T-helper 2 cell treated with Interferon-gamma antibody and Interleukin-4, amounts not matched to agents 5 μg/mL and 100 μg/mL, for 36 hours (primary cell): Measurements from ENCODE around the gene KRT13.
"Not testable (repeated sequence)": the region's sequence is repeated elsewhere in the genome, so short reads cannot be mapped to it uniquely, and the experiment has no call there.

Experiments used
- DNase-seq: peaks from one replicate; pipeline ENCODE4 v3.0.0; 2021; ENCODE audit warnings: low spot score
- H3K27ac Mint-ChIP-seq: one replicate; pipeline ENCODE4 v1.8.0; 2021; ENCODE audit warnings: mild to moderate bottlenecking, mixed read lengths
- H3K27me3 Mint-ChIP-seq: one replicate; pipeline ENCODE4 v1.8.0; 2021; ENCODE audit warnings: low read depth, mixed read lengths
- H3K36me3 Mint-ChIP-seq: one replicate; pipeline ENCODE4 v1.8.0; 2021; ENCODE audit warnings: low read depth, mixed read lengths
- H3K4me1 Mint-ChIP-seq: one replicate; pipeline ENCODE4 v1.8.0; 2021; ENCODE audit warnings: low read depth, mixed read lengths
- H3K4me3 Mint-ChIP-seq: one replicate; pipeline ENCODE4 v1.8.0; 2022; ENCODE audit warnings: mild to moderate bottlenecking, moderate library complexity, mixed read lengths
- H3K9me3 Mint-ChIP-seq: one replicate; pipeline ENCODE4 v1.8.0; 2021; ENCODE audit warnings: mixed read lengths

The KRT13 gene

DNA sequence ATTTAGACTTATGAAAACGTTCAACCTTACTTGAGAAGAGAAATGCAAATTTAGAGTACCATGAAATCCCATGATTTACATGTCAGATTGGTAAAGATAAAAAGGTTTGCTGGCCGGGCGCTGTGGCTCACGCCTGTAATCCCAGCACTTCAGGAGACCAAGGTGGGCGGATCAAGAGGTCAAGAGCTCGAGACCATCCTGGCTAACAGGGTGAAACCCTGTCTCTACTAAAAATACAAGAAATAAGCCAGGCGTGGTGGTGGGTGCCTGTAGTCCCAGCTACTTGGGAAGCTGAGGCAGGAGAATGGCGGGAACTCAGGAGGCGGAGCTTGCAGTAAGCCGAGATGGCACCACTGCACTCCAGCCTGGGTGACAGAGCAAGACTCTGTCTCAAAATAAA, 37.4 kb upstream of the KRT13 start:
- DNase-seq, H3K27me3 Mint-ChIP-seq, H3K27ac Mint-ChIP-seq, H3K4me1 Mint-ChIP-seq, H3K36me3 Mint-ChIP-seq, H3K4me3 Mint-ChIP-seq: not testable (repeated sequence)
- H3K9me3 Mint-ChIP-seq = peaks cover 12% of the 10 kb centered on the region

DNA sequence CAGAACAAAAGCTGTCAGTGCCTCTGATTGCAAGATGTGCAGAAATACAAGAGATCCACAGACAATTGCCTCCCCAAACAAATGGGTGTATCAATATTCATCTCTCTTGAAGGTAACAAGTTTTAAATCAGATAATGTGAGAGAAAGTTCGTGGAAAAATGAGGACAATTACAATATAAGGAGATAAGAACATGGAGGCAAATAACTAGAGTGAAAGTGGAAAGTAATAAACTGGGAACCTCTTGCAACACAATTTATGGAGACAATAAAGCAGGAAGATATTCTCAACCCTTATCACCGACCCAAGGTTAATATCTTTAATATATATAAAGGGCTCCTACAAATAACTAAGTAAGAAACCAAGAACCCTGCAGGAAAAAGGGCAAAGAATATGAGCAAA, 36.9 kb upstream of the KRT13 start:
- no peak overlapping the region for H3K4me3 Mint-ChIP-seq

DNA sequence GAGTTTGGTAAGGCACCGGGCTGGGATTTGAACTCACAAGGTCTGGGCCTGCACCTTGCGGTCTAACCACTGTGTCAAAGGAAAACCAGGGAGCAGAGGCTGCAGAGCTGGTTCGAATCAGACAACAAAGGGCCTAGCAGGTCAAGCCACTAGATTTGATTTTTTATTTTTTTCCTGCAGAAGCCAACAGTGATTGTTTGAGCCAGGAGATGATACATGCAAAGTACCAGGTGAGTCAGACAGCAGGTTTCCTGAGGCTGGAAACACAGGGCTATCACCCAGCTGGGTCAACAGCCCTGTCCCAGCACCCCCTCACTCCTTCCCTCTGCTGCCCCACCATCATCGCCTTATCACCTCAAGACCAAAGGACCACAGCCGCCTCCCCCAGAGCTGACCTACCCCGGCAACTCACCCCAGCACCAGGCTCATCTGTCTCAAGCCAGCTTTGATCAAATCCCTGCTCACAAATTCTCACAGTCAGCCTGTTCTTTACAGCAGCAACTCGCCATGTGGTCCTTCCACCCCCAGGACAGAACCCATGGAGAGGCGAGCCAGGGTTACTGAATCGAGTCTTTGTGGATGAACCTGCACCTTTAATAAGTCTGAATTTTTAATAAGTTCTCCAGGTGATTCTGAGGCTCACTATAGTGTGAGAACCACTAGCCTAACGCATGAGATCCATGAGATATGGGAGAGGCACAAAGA, 35.7 kb upstream of the KRT13 start:
- Mint-ChIP-seq H3K4me1 (no peaks in the 10 kb centered on the region), H3K9me3 (no peaks in the 10 kb centered on the region), H3K27me3 (peaks cover 6% of the 10 kb centered on the region), H3K36me3 (no peaks in the 10 kb centered on the region), H3K4me3 (no peak overlapping the region), H3K27ac (no peak overlapping the region)
- DNase-seq = no peak

More for the DNA sequence above, 36.9 kb upstream of the KRT13 start:
- no peak for DNase-seq
- Mint-ChIP-seq H3K27me3 (peaks cover 2% of the 10 kb centered on the region), H3K4me1 (no peaks in the 10 kb centered on the region), H3K36me3 (no peaks in the 10 kb centered on the region), H3K9me3 (peaks cover 11% of the 10 kb centered on the region), H3K27ac (no peak overlapping the region)

DNA sequence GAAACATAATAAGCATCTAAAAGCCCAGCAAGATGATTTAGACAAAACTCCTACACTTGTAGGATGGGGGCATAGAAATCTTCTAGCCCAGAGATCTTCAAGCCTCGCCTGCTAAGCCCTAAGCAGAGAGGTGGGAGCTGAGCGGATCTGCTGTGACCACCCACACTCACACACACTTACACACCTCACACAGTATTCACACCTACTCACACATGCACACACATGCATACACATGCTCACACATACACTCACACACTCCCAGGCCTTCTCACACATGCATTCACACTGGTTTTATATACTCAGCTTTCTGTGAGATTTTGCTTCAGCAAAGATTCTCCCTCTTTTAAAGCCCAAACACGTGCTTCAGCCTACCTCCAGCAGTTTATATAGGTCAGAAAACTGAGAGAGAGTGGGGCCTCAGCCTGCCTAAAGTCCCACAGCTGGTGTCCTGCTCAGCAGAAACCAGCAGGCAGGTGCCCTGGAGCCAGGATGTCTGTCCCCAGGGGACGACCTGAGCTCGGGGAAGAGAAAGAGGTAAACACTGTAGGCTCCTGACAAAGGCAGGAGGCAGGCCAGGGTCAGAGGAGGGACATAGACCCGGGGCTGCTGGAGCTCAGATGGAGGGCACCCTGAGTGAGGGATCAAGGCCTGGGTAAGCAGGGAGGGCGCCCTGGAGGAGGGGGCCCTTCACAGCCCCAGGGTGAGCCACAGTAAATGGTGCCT, 34.7 kb upstream of the KRT13 start:
- Mint-ChIP-seq H3K27me3 (peaks cover 9% of the 10 kb centered on the region), H3K27ac (no peak overlapping the region), H3K36me3 (no peaks in the 10 kb centered on the region), H3K4me1 (no peaks in the 10 kb centered on the region), H3K9me3 (no peaks in the 10 kb centered on the region), H3K4me3 (no peak overlapping the region)
- DNase-seq = no peak

DNA sequence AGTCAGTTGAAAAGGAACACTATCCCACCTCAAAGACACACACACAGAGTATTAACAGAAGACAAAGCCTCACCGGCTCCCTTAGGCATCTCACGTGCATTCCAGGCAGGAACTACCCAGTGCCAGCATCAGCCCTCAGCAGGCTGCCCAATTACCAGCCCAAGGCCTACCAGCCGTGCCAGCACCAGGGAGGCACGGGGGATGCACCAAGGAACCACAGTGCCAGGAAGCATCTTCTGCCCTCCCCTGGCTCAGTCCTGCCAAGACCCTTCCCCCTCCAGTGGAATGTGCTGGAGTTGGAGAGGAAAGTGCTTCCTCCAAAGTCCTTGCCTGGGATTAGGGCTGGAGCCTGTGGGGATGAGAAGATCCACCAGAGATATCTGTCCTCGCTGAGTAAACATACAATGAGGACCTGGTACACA, 33.7 kb upstream of the KRT13 start:
- DNase-seq = no peak

DNA sequence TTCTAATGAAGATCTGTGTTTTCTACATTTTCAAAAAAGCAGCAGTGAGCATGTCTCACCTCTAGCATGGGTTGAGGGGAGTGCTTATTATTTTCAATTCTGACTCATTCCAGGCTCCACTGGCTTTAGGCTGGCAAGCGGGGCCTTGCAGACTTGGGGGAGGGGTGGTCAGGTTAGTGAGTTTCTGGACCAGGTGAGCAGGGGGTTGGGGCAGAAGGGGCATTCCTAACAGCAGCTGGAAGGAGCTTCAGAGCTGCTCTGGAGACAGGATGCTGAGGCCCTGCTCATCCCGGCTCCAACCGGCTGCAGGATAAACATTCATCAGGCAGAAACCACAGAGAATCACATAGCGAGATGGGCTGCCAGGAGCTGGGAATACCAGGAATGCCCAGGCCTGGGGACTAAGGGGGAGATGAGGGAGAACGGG, 33.2 kb upstream of the KRT13 start:
- H3K4me3 Mint-ChIP-seq = no peak overlapping the region
- no peaks in the 10 kb centered on the region for H3K4me1 Mint-ChIP-seq
- no peak overlapping the region for H3K27ac Mint-ChIP-seq
- DNase-seq = no peak
- peaks cover 11% of the 10 kb centered on the region for H3K27me3 Mint-ChIP-seq
- H3K9me3 Mint-ChIP-seq = no peaks in the 10 kb centered on the region
- no peaks in the 10 kb centered on the region for H3K36me3 Mint-ChIP-seq

More for the DNA sequence above, 33.7 kb upstream of the KRT13 start:
- Mint-ChIP-seq H3K4me3 (no peak overlapping the region), H3K36me3 (no peaks in the 10 kb centered on the region), H3K9me3 (no peaks in the 10 kb centered on the region), H3K27me3 (peaks cover 10% of the 10 kb centered on the region), H3K4me1 (no peaks in the 10 kb centered on the region), H3K27ac (no peak overlapping the region)

DNA sequence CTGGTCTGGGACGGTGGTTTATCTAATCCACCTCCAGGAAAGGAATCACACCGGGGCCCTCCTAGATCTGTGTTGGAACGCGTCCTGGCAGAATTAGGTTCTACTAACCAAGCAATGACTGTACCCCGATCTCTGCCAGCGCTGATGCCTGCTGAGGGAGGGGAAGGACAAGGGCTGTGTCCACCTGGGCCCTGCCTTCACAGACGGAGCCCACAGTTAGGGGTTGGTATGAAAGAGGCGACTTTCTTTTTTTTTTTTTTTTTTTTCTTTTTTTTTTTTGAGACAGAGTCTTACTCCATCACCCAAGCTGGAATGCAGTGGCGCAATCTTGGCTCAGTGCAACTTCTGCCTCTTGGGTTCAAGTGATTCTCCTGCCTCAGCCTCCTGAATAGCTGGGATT, 32.6 kb upstream of the KRT13 start:
- Mint-ChIP-seq H3K27ac (no peak overlapping the region), H3K4me3 (no peak overlapping the region)

DNA sequence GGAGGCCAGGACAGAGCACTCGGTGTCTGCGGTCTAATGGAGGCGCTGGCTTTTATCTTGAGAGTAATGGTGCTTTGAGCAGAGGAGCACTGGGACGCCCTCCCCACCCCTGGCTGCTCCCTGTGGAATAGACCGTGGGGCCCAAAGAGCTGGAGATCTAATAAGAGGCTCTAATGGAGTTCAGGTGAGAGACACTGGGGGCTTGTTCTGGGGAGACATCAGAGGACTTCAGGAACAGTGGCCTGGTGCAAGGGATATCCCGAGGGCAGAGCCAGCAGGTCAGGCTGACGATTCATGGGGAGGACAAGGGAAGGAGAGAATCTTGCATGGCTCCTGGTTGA, 32.2 kb upstream of the KRT13 start:
- H3K9me3 Mint-ChIP-seq = no peaks in the 10 kb centered on the region
- no peak overlapping the region for H3K4me3 Mint-ChIP-seq
- H3K27ac Mint-ChIP-seq = no peak overlapping the region
- H3K27me3 Mint-ChIP-seq = peaks cover 14% of the 10 kb centered on the region
- no peak for DNase-seq
- H3K4me1 Mint-ChIP-seq = no peaks in the 10 kb centered on the region
- H3K36me3 Mint-ChIP-seq = no peaks in the 10 kb centered on the region

More for the DNA sequence above, 32.6 kb upstream of the KRT13 start:
- no peak for DNase-seq
- no peaks in the 10 kb centered on the region for H3K4me1 Mint-ChIP-seq
- H3K36me3 Mint-ChIP-seq = no peaks in the 10 kb centered on the region
- peaks cover 12% of the 10 kb centered on the region for H3K27me3 Mint-ChIP-seq
- H3K9me3 Mint-ChIP-seq = no peaks in the 10 kb centered on the region

DNA sequence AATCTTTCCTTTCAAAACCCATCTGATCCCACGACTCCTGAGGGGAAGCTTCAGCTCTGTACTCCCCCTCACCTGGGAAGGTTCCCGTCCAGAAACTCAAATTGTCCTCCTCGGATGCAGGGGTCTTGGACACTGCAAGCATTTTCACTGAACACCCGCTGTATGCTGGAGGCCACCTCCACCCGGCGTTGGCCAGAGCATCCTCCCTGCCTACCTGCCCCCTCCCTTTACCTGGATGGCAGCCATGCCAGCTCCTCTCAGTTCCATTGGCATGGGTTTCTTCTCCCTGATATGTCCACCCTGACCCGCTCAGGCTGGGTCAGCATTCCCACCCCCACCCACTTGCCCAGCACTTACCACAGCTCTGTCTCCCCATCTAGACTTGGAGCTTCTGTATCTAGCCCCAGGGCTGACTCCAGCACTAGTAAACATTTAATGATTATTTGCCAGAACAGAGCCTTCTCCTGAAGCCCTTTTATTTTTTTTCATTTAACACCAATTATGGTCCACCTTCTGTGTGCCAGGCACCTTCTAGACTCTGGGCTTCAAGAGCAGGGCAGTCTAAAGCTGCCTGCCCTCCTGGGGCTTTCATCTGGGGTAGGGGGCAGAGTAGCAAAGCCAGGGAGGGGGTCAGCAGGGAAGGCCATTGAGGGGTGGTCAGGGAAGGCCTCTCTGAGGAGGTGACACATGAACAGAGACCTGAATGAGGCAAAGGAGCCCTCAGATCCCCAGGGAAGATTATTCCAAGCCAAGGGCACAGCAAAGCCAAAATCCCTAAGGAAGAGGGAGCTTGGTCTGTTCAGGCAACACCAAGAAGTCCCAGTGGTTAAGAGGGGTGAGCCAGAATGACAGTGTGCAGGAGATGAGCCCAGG, 31.6 kb upstream of the KRT13 start:
- no peak for DNase-seq
- H3K36me3 Mint-ChIP-seq = no peaks in the 10 kb centered on the region
- no peak overlapping the region for H3K4me3 Mint-ChIP-seq
- no peaks in the 10 kb centered on the region for H3K4me1 Mint-ChIP-seq
- H3K27me3 Mint-ChIP-seq = peaks cover 20% of the 10 kb centered on the region
- no peak overlapping the region for H3K27ac Mint-ChIP-seq
- H3K9me3 Mint-ChIP-seq = no peaks in the 10 kb centered on the region

DNA sequence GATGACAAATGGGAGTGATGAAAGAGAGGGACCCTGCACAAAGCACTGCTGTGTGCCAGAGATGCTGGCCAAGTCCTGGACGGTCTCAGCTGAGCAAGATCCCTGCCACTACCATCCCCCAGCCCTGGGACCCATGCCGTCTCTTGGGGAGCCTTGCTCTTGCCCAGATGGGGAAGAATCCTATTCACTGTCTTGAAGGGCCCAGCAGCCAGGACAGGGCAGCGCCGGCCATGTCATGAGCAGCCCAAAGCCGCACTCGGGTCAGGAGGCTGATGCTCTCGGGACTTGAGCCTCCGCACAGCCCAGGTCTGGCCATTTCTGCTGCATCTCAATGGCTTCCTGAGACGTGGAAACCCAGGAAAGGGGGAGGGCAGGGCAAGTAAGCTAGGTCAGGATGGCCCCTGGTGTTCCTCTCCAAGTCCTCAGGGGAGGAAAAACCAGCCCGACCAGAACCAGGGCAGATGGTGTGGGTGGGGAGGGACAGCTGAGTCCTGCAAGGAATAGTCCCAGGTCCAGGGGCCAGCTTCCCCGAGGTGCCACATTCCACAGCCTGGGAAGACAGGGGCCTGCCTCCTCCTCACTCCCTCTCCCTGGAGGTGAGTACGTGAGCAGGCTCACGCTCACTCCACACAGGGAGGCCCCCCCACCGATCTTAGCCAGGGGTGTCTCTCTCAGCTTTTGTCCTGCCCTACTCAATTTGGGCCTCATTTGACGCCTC, 30.5 kb upstream of the KRT13 start:
- H3K27ac Mint-ChIP-seq = no peak overlapping the region
- H3K36me3 Mint-ChIP-seq = no peaks in the 10 kb centered on the region
- peaks cover 28% of the 10 kb centered on the region for H3K27me3 Mint-ChIP-seq
- no peak for DNase-seq
- no peaks in the 10 kb centered on the region for H3K9me3 Mint-ChIP-seq
- no peaks in the 10 kb centered on the region for H3K4me1 Mint-ChIP-seq
- H3K4me3 Mint-ChIP-seq = no peak overlapping the region

DNA sequence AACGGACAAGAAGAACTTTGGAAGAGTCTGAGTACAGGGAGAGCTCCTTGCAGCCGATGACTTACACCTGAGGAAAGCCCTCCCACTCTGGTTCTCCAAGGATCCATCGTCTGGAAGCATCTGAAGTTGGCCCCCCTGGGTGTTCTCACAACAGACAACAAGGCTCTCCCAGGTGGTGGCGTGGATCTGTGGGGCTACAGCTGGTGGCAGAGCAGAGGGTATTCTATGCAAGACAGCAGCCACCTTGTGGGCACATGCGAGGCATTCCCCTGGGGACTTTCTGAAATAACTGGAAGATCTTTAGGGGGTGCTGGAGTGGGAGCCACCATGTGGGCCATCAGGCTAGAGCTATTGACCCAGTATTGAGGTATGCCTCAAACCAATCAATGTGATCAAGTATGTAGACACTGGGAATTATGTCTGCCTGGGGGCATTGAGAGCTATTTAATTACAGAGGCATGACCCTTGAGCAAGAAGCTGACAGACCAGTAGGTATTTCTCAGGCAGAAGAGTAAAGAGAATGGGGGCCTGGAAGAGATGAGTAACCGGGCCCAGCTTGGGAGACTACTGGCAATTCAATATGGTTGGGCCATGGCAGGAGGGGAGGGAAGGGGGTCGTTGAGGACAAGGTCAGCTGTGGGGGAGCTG, 29.6 kb upstream of the KRT13 start:
- no peaks in the 10 kb centered on the region for H3K4me1 Mint-ChIP-seq
- H3K27me3 Mint-ChIP-seq = peaks cover 32% of the 10 kb centered on the region
- DNase-seq = no peak
- H3K36me3 Mint-ChIP-seq = no peaks in the 10 kb centered on the region
- no peak overlapping the region for H3K4me3 Mint-ChIP-seq
- H3K27ac Mint-ChIP-seq = no peak overlapping the region
- no peaks in the 10 kb centered on the region for H3K9me3 Mint-ChIP-seq

DNA sequence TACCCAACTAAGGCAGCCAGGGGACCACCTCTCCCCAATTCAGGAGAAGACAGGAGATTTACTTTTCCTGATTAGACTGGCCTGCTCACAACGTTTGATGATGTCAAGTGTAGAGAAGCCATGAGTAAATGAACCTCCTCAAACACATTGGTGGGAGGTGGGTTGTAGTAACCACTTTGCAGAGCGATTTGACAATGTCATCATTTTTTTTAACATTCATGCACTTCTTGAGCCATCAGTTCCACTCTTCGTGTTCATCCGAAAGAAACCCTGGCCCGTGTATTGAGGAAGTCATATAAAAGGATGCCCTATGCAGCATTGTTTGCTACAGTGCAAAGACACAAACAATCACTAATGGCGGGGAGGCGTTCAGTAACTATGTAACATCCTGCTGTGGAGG, 28.2 kb upstream of the KRT13 start:
- no peak for DNase-seq
- H3K27ac Mint-ChIP-seq = no peak overlapping the region
- no peak overlapping the region for H3K4me3 Mint-ChIP-seq
- no peaks in the 10 kb centered on the region for H3K4me1 Mint-ChIP-seq
- H3K27me3 Mint-ChIP-seq = peaks cover 46% of the 10 kb centered on the region
- H3K36me3 Mint-ChIP-seq = no peaks in the 10 kb centered on the region
- no peaks in the 10 kb centered on the region for H3K9me3 Mint-ChIP-seq

DNA sequence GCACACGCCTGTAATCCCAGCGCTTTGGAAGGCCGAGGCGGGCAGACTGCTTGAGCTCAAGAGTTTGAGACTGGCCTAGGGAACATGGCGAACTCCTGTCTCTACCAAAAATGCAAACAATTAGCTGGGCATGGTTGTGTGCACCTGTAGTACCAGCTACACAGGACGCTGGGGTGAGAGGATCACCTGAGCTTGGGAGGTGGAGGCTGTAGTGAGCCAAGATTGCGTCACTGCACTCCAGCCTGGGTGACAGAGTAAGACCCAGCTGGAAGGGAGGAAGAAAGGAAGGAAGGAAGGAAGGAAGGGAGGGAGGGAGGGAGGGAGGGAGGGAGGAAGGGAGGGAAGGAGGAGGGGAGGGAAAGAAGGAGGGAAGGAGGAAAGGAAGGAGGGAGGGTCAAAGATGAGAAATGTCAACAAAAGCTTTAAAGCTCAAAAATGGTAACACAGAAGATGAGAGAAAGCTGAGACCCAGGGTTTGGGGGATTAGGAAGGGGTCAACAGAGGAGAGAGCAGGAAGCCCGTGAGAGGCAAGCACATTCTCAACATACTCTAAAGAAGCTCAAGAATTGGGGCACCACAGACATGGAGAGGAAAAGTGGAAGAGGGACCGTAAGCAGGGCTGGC, 27.6 kb upstream of the KRT13 start:
- H3K36me3 Mint-ChIP-seq = no peaks in the 10 kb centered on the region
- no peaks in the 10 kb centered on the region for H3K9me3 Mint-ChIP-seq
- DNase-seq = no peak
- peaks cover 52% of the 10 kb centered on the region for H3K27me3 Mint-ChIP-seq
- no peak overlapping the region for H3K27ac Mint-ChIP-seq
- H3K4me1 Mint-ChIP-seq = no peaks in the 10 kb centered on the region
- H3K4me3 Mint-ChIP-seq = no peak overlapping the region
